HCT116 (cell line): Measurements from ENCODE around the gene PALB2. TPM values are rescaled to one million over a fixed set of nuclear protein-coding genes. Genes with fewer than 3 reads are reported as not detected.

Experiments used
- ATAC-seq: fragments of 200-7000 bp; cut with Tn5 transposase; 2 replicates; pipeline ENCODE4 v1.9.1; 2020; ENCODE audit warnings: mild to moderate bottlenecking, moderate library complexity
- BruUV-seq: library from RNA; stranded (reverse); fragments of 400-500 nt; replicated peaks from 2 replicates; lab custom pipeline; 2021; lab: Mats Ljungman, UMichigan
- CTCF ChIA-PET: fragments of 300-600 bp; sonication (Branson Sonifier 250); formaldehyde crosslinking; loops from one replicate; lab custom pipeline; 2021; ENCODE audit warnings: antibody characterized with exemption; lab: Charles Lee
- POLR2A ChIA-PET: fragments of 300-600, 350-600 bp; sonication (Branson Sonifier 250); formaldehyde crosslinking; loops from one replicate; lab custom pipeline; 2021; ENCODE audit warnings: antibody characterized with exemption; lab: Charles Lee
- RAD21 ChIA-PET, 2 experiments: fragments of 300-600 bp; sonication (Branson Sonifier 250); formaldehyde crosslinking; loops; one replicate each; lab custom pipeline; 2023; ENCODE audit warnings: low total read pairs in 2 of 2; ENCODE audit not compliant: uncharacterized antibody in 2 of 2, unreplicated experiment in 2 of 2, low non-redundant PET in 1 of 2; lab: Charles Lee
- DNase-seq: peaks from one replicate; pipeline ENCODE4 v3.0.0-alpha.2; 2010; ENCODE audit warnings: low read depth, low spot score
- H2AFZ ChIP-seq: fragments of 200-600 bp; shearing (Covaris generic), sonication (generic); 2 replicates; pipeline ENCODE4 v1.6.1; 2017; ENCODE audit warnings: low read depth, mixed run types, mixed read lengths, antibody characterized with exemption, low read length; ENCODE audit not compliant: poor library complexity, severe bottlenecking
- H3K27ac ChIP-seq: 2 replicates; pipeline ENCODE4 v1.5.1; 2012; ENCODE audit warnings: low read depth, low read length
- H3K27me3 ChIP-seq: fragments of 200-600 bp; sonication (generic); 2 replicates; pipeline ENCODE4 v1.6.1; 2016; ENCODE audit warnings: mixed run types, low read length, mixed read lengths; ENCODE audit not compliant: insufficient read depth
- H3K36me3 ChIP-seq, 2 experiments: fragments of 200-500 bp in 1 of 2; fragments of 200-600 bp in 1 of 2; sonication (Bioruptor generic) in 1 of 2; sonication (generic) in 1 of 2; 2 replicates each; pipeline versions ENCODE4 v1.5.1 to v1.6.1; 2014 to 2016; ENCODE audit warnings: low read length in 2 of 2, inconsistent platforms in 1 of 2, mixed read lengths in 1 of 2, mixed run types in 1 of 2; ENCODE audit not compliant: insufficient read depth in 2 of 2, control insufficient read depth in 1 of 2
- H3K4me1 ChIP-seq, 2 experiments: fragments of 200-600 bp in 1 of 2; sonication (generic) in 1 of 2; 2 replicates each; pipeline versions ENCODE4 v1.5.1 to v1.6.1; 2012 to 2017; ENCODE audit warnings: low read length in 2 of 2, inconsistent platforms in 1 of 2, mild to moderate bottlenecking in 1 of 2, mixed read lengths in 1 of 2, mixed run types in 1 of 2, moderate library complexity in 1 of 2; ENCODE audit not compliant: insufficient read depth in 2 of 2, control insufficient read depth in 1 of 2
- H3K4me2 ChIP-seq: fragments of 200-600 bp; sonication (generic); 2 replicates; pipeline ENCODE4 v1.6.1; 2017; ENCODE audit warnings: mixed run types, low read length, mixed read lengths
- H3K4me3 ChIP-seq, 2 experiments: fragments of 200-600 bp in 1 of 2; sonication (generic) in 1 of 2; replicated peaks in 1 of 2; 2 replicates each; pipeline ENCODE4 v1.5.1; 2011 to 2016; ENCODE audit warnings: low read length in 2 of 2, control low read depth in 1 of 2, low read depth in 1 of 2, mild to moderate bottlenecking in 1 of 2, mixed read lengths in 1 of 2, mixed run types in 1 of 2
- H3K79me2 ChIP-seq: fragments of 200-600 bp; sonication (generic); 2 replicates; pipeline ENCODE4 v1.6.1; 2017; ENCODE audit warnings: mild to moderate bottlenecking, mixed run types, low read length, moderate library complexity, mixed read lengths; ENCODE audit not compliant: insufficient read depth
- H3K9ac ChIP-seq: fragments of 200-600 bp; sonication (generic); 2 replicates; pipeline ENCODE4 v1.6.1; 2016; ENCODE audit warnings: low read length, mixed read lengths
- H3K9me2 ChIP-seq: fragments of 200-600 bp; sonication (generic), shearing (Covaris generic); 2 replicates; pipeline ENCODE4 v1.6.1; 2017; ENCODE audit warnings: mixed run types, mild to moderate bottlenecking, moderate library complexity; ENCODE audit not compliant: insufficient read depth
- H3K9me3 ChIP-seq, 2 experiments: fragments of 200-500 bp in 1 of 2; fragments of 200-600 bp in 1 of 2; sonication (Bioruptor generic) in 1 of 2; sonication (generic) in 1 of 2; 2 replicates each; pipeline ENCODE4 v1.6.1; 2014 to 2017; ENCODE audit warnings: low read length in 2 of 2, mixed read lengths in 2 of 2, inconsistent platforms in 1 of 2, low read depth in 1 of 2, mild to moderate bottlenecking in 1 of 2, mixed run types in 1 of 2, moderate library complexity in 1 of 2; ENCODE audit not compliant: control insufficient read depth in 1 of 2, insufficient read depth in 1 of 2
- H4K20me1 ChIP-seq: fragments of 200-600 bp; sonication (generic), shearing (Covaris generic); 2 replicates; pipeline ENCODE4 v1.6.1; 2017; ENCODE audit warnings: mixed run types, mild to moderate bottlenecking, moderate library complexity; ENCODE audit not compliant: insufficient read depth
- ATF3 ChIP-seq: IDR thresholded peaks from 2 replicates; pipeline ENCODE4 v1.6.1; 2012
- CEBPB ChIP-seq: IDR thresholded peaks from 2 replicates; pipeline ENCODE4 v1.6.1; 2012; ENCODE audit warnings: low read depth
- CTCF ChIP-seq, 3 experiments: fragments of 200-600 bp in 1 of 3; sonication (generic) in 1 of 3; IDR thresholded peaks in 2 of 3; conservative IDR thresholded peaks in 1 of 3; 2 replicates each; pipeline ENCODE4 v1.5.1; 2012 to 2017; ENCODE audit warnings: low read depth in 2 of 3, low read length in 2 of 3, antibody characterized with exemption in 1 of 3, borderline replicate concordance in 1 of 3, control low read depth in 1 of 3, mild to moderate bottlenecking in 1 of 3, mixed read lengths in 1 of 3, mixed run types in 1 of 3, moderate library complexity in 1 of 3; ENCODE audit not compliant: insufficient read depth in 1 of 3
- EGR1 ChIP-seq: IDR thresholded peaks from 2 replicates; pipeline ENCODE4 v1.6.1; 2012; ENCODE audit warnings: low read depth
- ELF1 ChIP-seq: IDR thresholded peaks from 2 replicates; pipeline ENCODE4 v1.6.1; 2012; ENCODE audit warnings: low read depth, borderline replicate concordance
- EZH2 ChIP-seq: fragments of 200-600 bp; sonication (generic); IDR thresholded peaks from 2 replicates; pipeline ENCODE4 v1.6.1; 2017; ENCODE audit warnings: antibody characterized with exemption, mixed run types
- EZH2phosphoT487 ChIP-seq: fragments of 200-600 bp; IDR thresholded peaks from 2 replicates; pipeline ENCODE4 v1.6.1; 2018; ENCODE audit warnings: antibody characterized with exemption, borderline replicate concordance
- FOSL1 ChIP-seq: IDR thresholded peaks from 2 replicates; pipeline ENCODE4 v1.6.1; 2012; ENCODE audit warnings: low read depth
- JUND ChIP-seq: IDR thresholded peaks from 2 replicates; pipeline ENCODE4 v1.6.1; 2012
- MAX ChIP-seq: IDR thresholded peaks from 2 replicates; pipeline ENCODE4 v1.6.1; 2012
- POLR2AphosphoS5 ChIP-seq: IDR thresholded peaks from 2 replicates; pipeline ENCODE4 v1.6.1; 2011; ENCODE audit warnings: mild to moderate bottlenecking, low read depth, low read length, moderate library complexity
- REST ChIP-seq: IDR thresholded peaks from 2 replicates; pipeline ENCODE4 v1.6.1; 2012; ENCODE audit warnings: low read depth
- SIN3A ChIP-seq: IDR thresholded peaks from 2 replicates; pipeline ENCODE4 v1.6.1; 2012; ENCODE audit warnings: low read depth
- SP1 ChIP-seq: IDR thresholded peaks from 2 replicates; pipeline ENCODE4 v1.6.1; 2012; ENCODE audit warnings: low read depth
- TCF7L2 ChIP-seq: IDR thresholded peaks from 2 replicates; pipeline ENCODE4 v1.7.0; 2011; ENCODE audit warnings: borderline replicate concordance, inconsistent platforms; ENCODE audit not compliant: insufficient read depth, insufficient read length; ENCODE audit errors: extremely low read depth
- YY1 ChIP-seq: IDR thresholded peaks from 2 replicates; pipeline ENCODE4 v1.6.1; 2011; ENCODE audit warnings: low read length, low read depth, moderate library complexity, mild to moderate bottlenecking; ENCODE audit not compliant: insufficient replicate concordance; ENCODE audit errors: extremely low read depth
- ZBTB33 ChIP-seq: IDR thresholded peaks from 2 replicates; pipeline ENCODE4 v1.6.1; 2011; ENCODE audit warnings: mild to moderate bottlenecking, low read length, moderate library complexity; ENCODE audit not compliant: insufficient replicate concordance; ENCODE audit errors: extremely low read depth
- ZFX ChIP-seq: fragments of 450-650 bp; IDR thresholded peaks from 2 replicates; pipeline ENCODE4 v1.6.1; 2017
- intact Hi-C: fragments of 100-400 bp; cut with micrococcal nuclease; formaldehyde crosslinking; loops from 2 replicates; pipeline ENCODE4 v1.10.0; 2022
- total RNA-seq: library from RNA; stranded (reverse); gene quantifications from one replicate; pipeline ENCODE4 v1.2.1, GENCODE V29; 2021; ENCODE audit not compliant: unreplicated experiment

The PALB2 gene
- total RNA-seq, 1 experiment from 2014 or later = 15.6 TPM

GRCh38 chr16:23584186-23585076 is 56.7 kb downstream of the PALB2 start:
- no TSS peak for BruUV-seq
- Histone ChIP-seq H3K4me3 (no peak overlapping the region), H3K27me3 (no peaks in the 10 kb centered on the region), H3K4me1 (no peaks in the 10 kb centered on the region), H4K20me1 (no peaks in the 10 kb centered on the region), H3K79me2 (peaks cover 49% of the 10 kb centered on the region), H3K9me2 (no peaks in the 10 kb centered on the region), H3K9me3 (no peaks in the 10 kb centered on the region), H3K4me2 (no peak overlapping the region), H3K27ac (no peak overlapping the region), H3K36me3 (peaks cover 35 to 49% of the 10 kb centered on the region in 2 experiments), H3K9ac (no peak overlapping the region), H2AFZ (no peak overlapping the region)
- CTCF ChIA-PET = interaction anchor here (1.7 kb wide), 1 partner anchor 12 kb away, joined by 7 read pairs; no protein-coding TSS in a partner anchor
- DNase-seq (no peak), ATAC-seq (no peak)
- intact Hi-C loops = no loop called here
- RAD21 ChIA-PET = no interaction called here
- POLR2A ChIA-PET = no interaction called here
- TF ChIP-seq POLR2AphosphoS5 = no peak
- no peak for TF ChIP-seq EZH2
- no peak for TF ChIP-seq MAX
- TF ChIP-seq REST = no peak
- TF ChIP-seq JUND = no peak
- TF ChIP-seq EZH2phosphoT487 = no peak
- no peak for TF ChIP-seq TCF7L2
- TF ChIP-seq SP1 = no peak
- TF ChIP-seq FOSL1 = no peak
- no peak for TF ChIP-seq ZBTB33
- no peak for TF ChIP-seq ELF1
- TF ChIP-seq ATF3 = no peak
- no peak for TF ChIP-seq SIN3A
- no peak for TF ChIP-seq EGR1
- TF ChIP-seq YY1 = no peak
- TF ChIP-seq CTCF (IDR thresholded peaks at IDR 0.05 in 2 of 3, conservative IDR thresholded peaks at IDR 0.05 in 1 of 3; ENCODE audit: borderline replicate concordance in 1 of 3, insufficient read depth in 1 of 3, low read depth in 2 of 3, low read length in 2 of 3) = no peak
- no peak for TF ChIP-seq CEBPB
- TF ChIP-seq ZFX = no peak
